ENCODE results near the gene LLCFC1.

GRCh38 chr7:142954680-142955268 lies 15.5 kb downstream of the LLCFC1 start:
- TF ChIP-seq ZNF780A (CRISPR knock-in tag; IDR thresholded peaks at IDR 0.05) (no peak), MTF1 (CRISPR knock-in tag; IDR thresholded peaks at IDR 0.05) (no peak), ZNF558 (CRISPR knock-in tag; IDR thresholded peaks at IDR 0.05; ENCODE audit: borderline replicate concordance) (no peak), FOXJ3 (CRISPR knock-in tag; IDR thresholded peaks at IDR 0.05; ENCODE audit: borderline replicate concordance) (no peak), HNF1B (CRISPR knock-in tag; IDR thresholded peaks at IDR 0.05) (no peak), RAD21 (CRISPR knock-in tag; IDR thresholded peaks at IDR 0.05) (no peak), CC2D1A (CRISPR knock-in tag; IDR thresholded peaks at IDR 0.05) (no peak), ZNF335 (CRISPR knock-in tag; IDR thresholded peaks at IDR 0.05) (no peak)

All from HepG2 (cell line).